HepG2 (cell line): ENCODE data around the gene MTARC1. TPM values are rescaled to one million over a fixed set of nuclear protein-coding genes. Genes with fewer than 3 reads are reported as not detected.

Experiments
- BHLHE40 ChIP-seq: IDR thresholded peaks from 2 replicates; pipeline ENCODE4 v1.6.1; 2011; ENCODE audit warnings: low read length, improper control_type of control experiment
- FOXA1 ChIP-seq, 2 experiments: fragments of 450-650 bp in 1 of 2; sonication (generic) in 1 of 2; formaldehyde crosslinking in 1 of 2; IDR thresholded peaks; 2 replicates each; pipeline versions ENCODE4 v1.4.0 to v1.6.1; 2016 to 2020; ENCODE audit warnings: missing genetic modification reagents in 1 of 2
- GPN1 ChIP-seq: sonication (generic); formaldehyde crosslinking; IDR thresholded peaks from 2 replicates; pipeline ENCODE4 v1.5.1; 2020; ENCODE audit warnings: missing genetic modification reagents, borderline replicate concordance
- MEIS1 ChIP-seq: sonication (generic); formaldehyde crosslinking; IDR thresholded peaks from 2 replicates; pipeline ENCODE4 v1.9.0; 2021; ENCODE audit warnings: mild to moderate bottlenecking, missing genetic modification reagents, moderate library complexity, borderline replicate concordance
- PCBP1 ChIP-seq: fragments of 200-400 bp; formaldehyde crosslinking; IDR thresholded peaks from 2 replicates; pipeline ENCODE4 v1.6.1; 2017; ENCODE audit warnings: mild to moderate bottlenecking, low read depth, low read length, borderline replicate concordance
- ZNF775 ChIP-seq: sonication (generic); formaldehyde crosslinking; IDR thresholded peaks from 2 replicates; pipeline ENCODE4 v1.4.0; 2020; ENCODE audit warnings: missing genetic modification reagents, mild to moderate bottlenecking, moderate library complexity, borderline replicate concordance
- ZSCAN29 ChIP-seq: sonication (generic); formaldehyde crosslinking; conservative IDR thresholded peaks from 2 replicates; pipeline ENCODE4 v1.4.0; 2020; ENCODE audit warnings: mild to moderate bottlenecking, missing genetic modification reagents
- polyA plus RNA-seq, 8 experiments: library from polyadenylated mRNA; depleted of rRNA in 3 of 8; stranded (reverse) in 7 of 8; unstranded in 1 of 8; fragments of >200 nt; fragmentation: Illumina TruSeq in 4 of 8; extraction: Trizol in 4 of 8; gene quantifications; 2 replicates each; pipeline versions ENCODE4 v1.2.1 to v1.2.3, GENCODE V29; 2011 to 2016; ENCODE audit warnings: low read depth in 4 of 8, missing spikeins in 1 of 8, mixed read lengths in 1 of 8; ENCODE audit not compliant: insufficient read depth in 1 of 8
- total RNA-seq, 5 experiments: library from RNA; depleted of rRNA; stranded (reverse); fragments of >200 nt; fragmentation: Illumina TruSeq; extraction: Trizol; gene quantifications; 2 replicates each; pipeline ENCODE4 v1.2.3, GENCODE V29; 2016; ENCODE audit warnings: low read depth in 1 of 5
- TF ChIP-seq, protein P1 (sequence below): sonication (generic); formaldehyde crosslinking; conservative IDR thresholded peaks from 2 replicates; pipeline ENCODE4 v1.8.0; 2022; ENCODE audit warnings: missing genetic modification reagents
- TF ChIP-seq, protein P2 (sequence below): sonication (generic); formaldehyde crosslinking; IDR thresholded peaks from 2 replicates; pipeline ENCODE4 v1.4.0; 2020; ENCODE audit warnings: missing genetic modification reagents
- TF ChIP-seq, protein P3 (sequence below): sonication (generic); formaldehyde crosslinking; IDR thresholded peaks from 2 replicates; pipeline ENCODE4 v1.4.0; 2020; ENCODE audit warnings: missing genetic modification reagents, mild to moderate bottlenecking, borderline replicate concordance
- TF ChIP-seq, protein P4 (sequence below): sonication (generic); formaldehyde crosslinking; IDR thresholded peaks from 2 replicates; pipeline ENCODE4 v1.4.0; 2020; ENCODE audit warnings: missing genetic modification reagents, borderline replicate concordance
- TF ChIP-seq, protein P5 (sequence below): sonication (generic); formaldehyde crosslinking; IDR thresholded peaks from 2 replicates; pipeline ENCODE4 v1.5.0; 2020; ENCODE audit warnings: mild to moderate bottlenecking, missing genetic modification reagents

Gene MTARC1
- total and polyA plus RNA-seq, 2 of the 13 experiments (the other 11 are each of a cell fraction or from before 2014, with no cell fraction given), result 19.4 to 106 TPM

DNA sequence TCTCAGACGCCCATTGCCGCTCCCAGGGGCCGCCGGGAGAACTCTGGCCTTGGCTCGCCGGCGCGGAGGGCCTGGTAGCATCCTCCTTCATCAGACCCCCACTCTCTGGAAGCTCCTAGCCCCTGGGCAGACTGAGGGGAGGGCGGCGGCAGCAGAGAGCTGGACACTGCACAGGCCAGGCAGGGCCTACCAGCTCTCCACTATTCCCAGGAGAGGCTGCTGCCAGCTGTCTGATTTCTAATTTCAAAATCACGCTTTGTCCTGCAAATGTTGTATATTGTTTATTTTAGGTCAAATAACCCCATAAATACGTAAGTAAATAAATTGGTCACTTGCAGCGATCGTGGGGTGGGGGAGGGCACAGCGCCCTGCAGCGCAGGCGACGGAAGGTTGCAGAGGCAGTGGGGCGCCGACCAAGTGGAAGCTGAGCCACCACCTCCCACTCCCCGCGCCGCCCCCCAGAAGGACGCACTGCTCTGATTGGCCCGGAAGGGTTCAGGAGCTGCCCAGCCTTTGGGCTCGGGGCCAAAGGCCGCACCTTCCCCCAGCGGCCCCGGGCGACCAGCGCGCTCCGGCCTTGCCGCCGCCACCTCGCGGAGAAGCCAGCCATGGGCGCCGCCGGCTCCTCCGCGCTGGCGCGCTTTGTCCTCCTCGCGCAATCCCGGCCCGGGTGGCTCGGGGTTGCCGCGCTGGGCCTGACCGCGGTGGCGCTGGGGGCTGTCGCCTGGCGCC is at the start of gene MTARC1 (continued):
- TF ChIP-seq, protein P1, sequence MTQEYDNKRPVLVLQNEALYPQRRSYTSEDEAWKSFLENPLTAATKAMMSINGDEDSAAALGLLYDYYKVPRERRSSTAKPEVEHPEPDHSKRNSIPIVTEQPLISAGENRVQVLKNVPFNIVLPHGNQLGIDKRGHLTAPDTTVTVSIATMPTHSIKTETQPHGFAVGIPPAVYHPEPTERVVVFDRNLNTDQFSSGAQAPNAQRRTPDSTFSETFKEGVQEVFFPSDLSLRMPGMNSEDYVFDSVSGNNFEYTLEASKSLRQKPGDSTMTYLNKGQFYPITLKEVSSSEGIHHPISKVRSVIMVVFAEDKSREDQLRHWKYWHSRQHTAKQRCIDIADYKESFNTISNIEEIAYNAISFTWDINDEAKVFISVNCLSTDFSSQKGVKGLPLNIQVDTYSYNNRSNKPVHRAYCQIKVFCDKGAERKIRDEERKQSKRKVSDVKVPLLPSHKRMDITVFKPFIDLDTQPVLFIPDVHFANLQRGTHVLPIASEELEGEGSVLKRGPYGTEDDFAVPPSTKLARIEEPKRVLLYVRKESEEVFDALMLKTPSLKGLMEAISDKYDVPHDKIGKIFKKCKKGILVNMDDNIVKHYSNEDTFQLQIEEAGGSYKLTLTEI, result no peak
- no peak for TF ChIP-seq BHLHE40
- TF ChIP-seq GPN1 (CRISPR knock-in tag), result no peak
- no peak for TF ChIP-seq MEIS1 (CRISPR knock-in tag)
- peak; percentile 44; the same call in 1 of the 2 replicates for TF ChIP-seq ZSCAN29 (CRISPR knock-in tag)
- TF ChIP-seq, protein P2, sequence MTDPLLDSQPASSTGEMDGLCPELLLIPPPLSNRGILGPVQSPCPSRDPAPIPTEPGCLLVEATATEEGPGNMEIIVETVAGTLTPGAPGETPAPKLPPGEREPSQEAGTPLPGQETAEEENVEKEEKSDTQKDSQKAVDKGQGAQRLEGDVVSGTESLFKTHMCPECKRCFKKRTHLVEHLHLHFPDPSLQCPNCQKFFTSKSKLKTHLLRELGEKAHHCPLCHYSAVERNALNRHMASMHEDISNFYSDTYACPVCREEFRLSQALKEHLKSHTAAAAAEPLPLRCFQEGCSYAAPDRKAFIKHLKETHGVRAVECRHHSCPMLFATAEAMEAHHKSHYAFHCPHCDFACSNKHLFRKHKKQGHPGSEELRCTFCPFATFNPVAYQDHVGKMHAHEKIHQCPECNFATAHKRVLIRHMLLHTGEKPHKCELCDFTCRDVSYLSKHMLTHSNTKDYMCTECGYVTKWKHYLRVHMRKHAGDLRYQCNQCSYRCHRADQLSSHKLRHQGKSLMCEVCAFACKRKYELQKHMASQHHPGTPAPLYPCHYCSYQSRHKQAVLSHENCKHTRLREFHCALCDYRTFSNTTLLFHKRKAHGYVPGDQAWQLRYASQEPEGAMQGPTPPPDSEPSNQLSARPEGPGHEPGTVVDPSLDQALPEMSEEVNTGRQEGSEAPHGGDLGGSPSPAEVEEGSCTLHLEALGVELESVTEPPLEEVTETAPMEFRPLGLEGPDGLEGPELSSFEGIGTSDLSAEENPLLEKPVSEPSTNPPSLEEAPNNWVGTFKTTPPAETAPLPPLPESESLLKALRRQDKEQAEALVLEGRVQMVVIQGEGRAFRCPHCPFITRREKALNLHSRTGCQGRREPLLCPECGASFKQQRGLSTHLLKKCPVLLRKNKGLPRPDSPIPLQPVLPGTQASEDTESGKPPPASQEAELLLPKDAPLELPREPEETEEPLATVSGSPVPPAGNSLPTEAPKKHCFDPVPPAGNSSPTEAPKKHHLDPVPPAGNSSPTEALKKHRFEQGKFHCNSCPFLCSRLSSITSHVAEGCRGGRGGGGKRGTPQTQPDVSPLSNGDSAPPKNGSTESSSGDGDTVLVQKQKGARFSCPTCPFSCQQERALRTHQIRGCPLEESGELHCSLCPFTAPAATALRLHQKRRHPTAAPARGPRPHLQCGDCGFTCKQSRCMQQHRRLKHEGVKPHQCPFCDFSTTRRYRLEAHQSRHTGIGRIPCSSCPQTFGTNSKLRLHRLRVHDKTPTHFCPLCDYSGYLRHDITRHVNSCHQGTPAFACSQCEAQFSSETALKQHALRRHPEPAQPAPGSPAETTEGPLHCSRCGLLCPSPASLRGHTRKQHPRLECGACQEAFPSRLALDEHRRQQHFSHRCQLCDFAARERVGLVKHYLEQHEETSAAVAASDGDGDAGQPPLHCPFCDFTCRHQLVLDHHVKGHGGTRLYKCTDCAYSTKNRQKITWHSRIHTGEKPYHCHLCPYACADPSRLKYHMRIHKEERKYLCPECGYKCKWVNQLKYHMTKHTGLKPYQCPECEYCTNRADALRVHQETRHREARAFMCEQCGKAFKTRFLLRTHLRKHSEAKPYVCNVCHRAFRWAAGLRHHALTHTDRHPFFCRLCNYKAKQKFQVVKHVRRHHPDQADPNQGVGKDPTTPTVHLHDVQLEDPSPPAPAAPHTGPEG, result peak; percentile 76; the same call in 1 of the 2 replicates
- TF ChIP-seq FOXA1 (IDR thresholded peaks at IDR 0.05), result no peak
- TF ChIP-seq FOXA1 (CRISPR knock-in tag; IDR thresholded peaks at IDR 0.05), result peak; percentile 37; the same call in 1 of the 2 replicates
- TF ChIP-seq, protein P3, sequence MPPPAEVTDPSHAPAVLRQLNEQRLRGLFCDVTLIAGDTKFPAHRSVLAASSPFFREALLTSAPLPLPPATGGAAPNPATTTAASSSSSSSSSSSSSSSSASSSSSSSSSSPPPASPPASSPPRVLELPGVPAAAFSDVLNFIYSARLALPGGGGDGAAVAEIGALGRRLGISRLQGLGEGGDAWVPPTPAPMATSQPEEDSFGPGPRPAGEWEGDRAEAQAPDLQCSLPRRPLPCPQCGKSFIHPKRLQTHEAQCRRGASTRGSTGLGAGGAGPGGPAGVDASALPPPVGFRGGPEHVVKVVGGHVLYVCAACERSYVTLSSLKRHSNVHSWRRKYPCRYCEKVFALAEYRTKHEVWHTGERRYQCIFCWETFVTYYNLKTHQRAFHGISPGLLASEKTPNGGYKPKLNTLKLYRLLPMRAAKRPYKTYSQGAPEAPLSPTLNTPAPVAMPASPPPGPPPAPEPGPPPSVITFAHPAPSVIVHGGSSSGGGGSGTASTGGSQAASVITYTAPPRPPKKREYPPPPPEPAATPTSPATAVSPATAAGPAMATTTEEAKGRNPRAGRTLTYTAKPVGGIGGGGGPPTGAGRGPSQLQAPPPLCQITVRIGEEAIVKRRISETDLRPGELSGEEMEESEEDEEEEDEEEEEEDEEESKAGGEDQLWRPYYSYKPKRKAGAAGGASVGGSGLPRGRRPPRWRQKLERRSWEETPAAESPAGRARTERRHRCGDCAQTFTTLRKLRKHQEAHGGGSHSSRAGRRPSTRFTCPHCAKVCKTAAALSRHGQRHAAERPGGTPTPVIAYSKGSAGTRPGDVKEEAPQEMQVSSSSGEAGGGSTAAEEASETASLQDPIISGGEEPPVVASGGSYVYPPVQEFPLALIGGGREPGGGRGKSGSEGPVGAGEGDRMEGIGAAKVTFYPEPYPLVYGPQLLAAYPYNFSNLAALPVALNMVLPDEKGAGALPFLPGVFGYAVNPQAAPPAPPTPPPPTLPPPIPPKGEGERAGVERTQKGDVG, result peak; percentile 78; the same call in 1 of the 2 replicates
- TF ChIP-seq, protein P4, sequence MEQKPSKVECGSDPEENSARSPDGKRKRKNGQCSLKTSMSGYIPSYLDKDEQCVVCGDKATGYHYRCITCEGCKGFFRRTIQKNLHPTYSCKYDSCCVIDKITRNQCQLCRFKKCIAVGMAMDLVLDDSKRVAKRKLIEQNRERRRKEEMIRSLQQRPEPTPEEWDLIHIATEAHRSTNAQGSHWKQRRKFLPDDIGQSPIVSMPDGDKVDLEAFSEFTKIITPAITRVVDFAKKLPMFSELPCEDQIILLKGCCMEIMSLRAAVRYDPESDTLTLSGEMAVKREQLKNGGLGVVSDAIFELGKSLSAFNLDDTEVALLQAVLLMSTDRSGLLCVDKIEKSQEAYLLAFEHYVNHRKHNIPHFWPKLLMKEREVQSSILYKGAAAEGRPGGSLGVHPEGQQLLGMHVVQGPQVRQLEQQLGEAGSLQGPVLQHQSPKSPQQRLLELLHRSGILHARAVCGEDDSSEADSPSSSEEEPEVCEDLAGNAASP, result 0 out of 2 replicates have a peak, but pooled peaks have one; percentile 17
- no peak for TF ChIP-seq PCBP1
- TF ChIP-seq ZNF775 (CRISPR knock-in tag), result 0 out of 2 replicates have a peak, but pooled peaks have one; percentile 49
- TF ChIP-seq, protein P5, sequence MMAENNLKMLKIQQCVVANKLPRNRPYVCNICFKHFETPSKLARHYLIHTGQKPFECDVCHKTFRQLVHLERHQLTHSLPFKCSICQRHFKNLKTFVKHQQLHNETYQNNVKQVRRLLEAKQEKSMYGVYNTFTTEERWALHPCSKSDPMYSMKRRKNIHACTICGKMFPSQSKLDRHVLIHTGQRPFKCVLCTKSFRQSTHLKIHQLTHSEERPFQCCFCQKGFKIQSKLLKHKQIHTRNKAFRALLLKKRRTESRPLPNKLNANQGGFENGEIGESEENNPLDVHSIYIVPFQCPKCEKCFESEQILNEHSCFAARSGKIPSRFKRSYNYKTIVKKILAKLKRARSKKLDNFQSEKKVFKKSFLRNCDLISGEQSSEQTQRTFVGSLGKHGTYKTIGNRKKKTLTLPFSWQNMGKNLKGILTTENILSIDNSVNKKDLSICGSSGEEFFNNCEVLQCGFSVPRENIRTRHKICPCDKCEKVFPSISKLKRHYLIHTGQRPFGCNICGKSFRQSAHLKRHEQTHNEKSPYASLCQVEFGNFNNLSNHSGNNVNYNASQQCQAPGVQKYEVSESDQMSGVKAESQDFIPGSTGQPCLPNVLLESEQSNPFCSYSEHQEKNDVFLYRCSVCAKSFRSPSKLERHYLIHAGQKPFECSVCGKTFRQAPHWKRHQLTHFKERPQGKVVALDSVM, result no peak
